ENCODE measurements around the gene GPR160.

Gene GPR160

DNA sequence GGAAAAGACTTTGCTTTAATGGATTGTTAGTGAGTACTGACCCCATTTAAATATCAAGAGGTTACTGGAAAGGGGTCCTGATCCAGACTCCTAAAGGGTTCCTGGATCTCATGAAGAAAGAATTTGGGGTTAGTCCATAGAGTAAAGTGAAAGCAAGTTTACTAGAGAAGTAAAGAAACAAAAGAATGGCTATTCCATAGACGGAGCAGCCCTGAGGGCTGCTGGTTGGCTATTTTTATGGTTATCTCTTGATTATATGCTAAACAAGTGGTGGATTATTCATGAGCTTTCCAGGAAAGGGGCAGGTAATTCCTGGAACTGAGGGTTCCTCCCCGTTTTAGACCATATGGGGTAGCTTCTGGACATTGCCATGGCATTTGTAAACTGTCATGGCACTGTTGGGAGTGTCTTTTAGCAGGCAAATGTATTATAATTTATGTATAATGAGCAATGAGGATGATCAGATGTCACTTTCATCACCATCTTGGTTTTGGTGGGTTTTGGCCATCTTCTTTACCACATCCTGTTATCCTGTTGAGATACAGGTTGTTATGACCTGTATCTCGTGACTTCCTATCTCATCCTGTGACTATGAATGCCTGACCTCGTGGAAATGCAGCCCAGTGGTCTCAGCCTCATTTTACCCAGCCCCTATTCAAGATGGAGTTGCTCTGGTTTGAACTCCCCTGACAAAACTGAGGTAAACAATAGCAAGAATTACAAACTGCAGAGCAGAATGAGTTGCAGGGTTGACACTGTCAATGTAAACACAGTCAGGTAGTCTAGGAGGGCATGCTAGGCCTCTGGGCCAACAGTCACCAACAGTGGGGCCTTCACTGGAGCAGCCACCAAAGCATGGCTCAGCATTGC is 10.3 kb upstream of the GPR160 start:
- DNase-seq (ENCODE audit: low read depth) = no peak

DNA sequence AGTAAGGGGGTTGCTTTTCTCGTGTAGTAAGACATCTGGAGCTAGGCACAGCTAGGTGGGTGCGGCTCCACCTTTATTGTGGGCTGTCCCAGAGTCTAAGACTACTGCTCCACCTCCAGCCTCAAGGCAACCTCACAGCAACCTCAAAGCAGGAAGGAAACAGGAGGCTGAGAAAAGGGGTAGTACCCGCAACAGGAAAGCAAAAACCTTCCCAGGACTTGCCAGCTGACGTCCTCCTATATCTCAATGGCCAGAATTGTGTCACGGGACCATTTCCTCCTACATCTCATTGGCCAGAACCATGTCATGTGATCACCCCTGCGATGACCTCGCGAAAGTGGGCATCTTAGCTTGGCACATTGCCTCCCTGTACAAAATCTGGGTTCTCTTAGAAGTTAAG is 4.3 kb upstream of the GPR160 start:
- DNase-seq (ENCODE audit: low read depth) = no peak

DNA sequence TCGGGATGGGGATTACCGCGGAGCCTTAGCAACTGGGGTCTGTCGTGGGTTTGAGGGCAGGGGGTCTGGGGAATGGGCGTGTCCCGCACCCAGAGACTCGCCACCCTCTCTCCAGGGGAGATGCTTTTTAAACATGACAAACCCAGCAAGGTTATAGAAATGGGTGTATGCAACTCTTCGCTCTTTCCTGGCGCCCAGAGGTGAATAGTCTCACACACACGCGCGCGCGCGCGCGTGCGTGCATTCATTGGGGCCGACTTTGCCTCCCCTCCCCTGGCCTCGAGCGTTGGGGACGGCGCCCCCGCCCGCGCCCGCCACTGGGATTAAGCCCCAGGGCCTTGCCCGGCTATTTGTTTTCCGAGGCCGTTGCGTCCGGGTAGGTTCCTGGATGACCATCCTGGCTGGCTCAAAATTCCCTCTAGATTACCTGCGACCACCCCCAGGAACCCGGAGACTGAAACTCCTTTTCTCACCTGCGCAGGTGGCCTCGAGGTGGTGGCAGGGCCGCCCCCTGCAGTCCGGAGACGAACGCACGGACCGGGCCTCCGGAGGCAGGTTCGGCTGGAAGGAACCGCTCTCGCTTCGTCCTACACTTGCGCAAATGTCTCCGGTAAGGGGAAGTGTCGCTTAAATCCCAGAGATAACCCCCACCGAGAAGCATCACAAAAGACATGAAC is 777 bp downstream of the GPR160 start:
- DNase-seq (ENCODE audit: low read depth) = no peak

DNA sequence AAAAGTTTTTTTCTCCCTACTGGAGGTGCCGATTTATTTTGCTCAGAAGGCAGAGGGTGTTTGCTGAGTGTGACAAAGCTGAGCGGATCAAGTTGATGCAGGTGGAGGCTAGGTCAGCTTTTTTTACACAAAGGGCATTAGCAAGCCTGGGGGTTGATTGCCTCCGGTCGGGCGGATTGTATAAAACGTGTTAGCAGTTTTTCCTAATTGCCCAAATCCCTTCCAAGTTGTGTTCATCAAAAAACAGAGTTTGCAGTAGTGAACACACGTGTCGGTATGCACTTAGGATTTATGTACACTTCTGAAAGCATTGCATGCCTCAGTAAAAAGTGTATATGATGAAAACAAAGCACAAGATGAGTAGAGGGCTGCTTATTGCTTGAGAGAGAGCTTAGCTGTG is 2.6 kb downstream of the GPR160 start:
- DNase-seq (ENCODE audit: low read depth) = no peak

DNA sequence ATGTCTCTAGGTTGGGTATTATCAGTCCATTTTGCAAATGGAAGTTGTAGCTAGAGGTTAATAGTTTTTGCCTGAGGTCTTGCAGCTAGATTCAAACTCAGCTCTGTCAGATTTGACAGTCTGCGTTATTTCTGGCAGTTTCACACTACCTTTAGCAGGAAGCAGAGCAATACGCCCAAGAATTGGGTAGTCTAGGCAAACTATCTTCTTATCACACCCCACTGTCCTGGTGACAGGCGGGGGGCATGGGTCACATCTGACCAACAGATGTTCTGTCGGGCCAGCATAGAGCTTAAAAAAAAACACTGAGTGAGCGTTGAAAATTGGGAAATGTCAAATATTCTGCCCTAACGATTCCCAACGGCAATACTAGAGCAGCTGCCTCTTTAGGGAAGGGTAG is 5.7 kb downstream of the GPR160 start:
- no peak for DNase-seq (ENCODE audit: low read depth)

DNA sequence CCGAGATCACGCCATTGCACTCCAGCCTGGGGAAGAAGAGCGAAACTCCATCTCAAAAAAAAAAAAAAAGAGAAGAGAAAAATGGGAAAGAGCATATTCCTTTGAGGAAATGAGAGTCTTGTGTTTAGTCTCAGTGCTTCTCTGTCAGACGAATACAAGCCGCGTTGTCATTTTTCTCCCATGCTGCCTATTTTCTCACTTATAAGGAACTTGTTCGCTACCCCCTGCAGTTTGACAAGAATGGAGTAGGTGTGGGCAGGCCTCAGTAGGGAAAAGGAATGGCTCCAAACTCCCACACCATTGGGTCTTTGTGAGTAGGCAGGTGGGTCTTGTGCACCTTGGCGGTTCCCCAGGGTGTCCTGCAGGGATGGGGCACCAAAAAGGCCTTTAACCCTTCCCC is 6.5 kb downstream of the GPR160 start:
- no peak for DNase-seq (ENCODE audit: low read depth)

DNA sequence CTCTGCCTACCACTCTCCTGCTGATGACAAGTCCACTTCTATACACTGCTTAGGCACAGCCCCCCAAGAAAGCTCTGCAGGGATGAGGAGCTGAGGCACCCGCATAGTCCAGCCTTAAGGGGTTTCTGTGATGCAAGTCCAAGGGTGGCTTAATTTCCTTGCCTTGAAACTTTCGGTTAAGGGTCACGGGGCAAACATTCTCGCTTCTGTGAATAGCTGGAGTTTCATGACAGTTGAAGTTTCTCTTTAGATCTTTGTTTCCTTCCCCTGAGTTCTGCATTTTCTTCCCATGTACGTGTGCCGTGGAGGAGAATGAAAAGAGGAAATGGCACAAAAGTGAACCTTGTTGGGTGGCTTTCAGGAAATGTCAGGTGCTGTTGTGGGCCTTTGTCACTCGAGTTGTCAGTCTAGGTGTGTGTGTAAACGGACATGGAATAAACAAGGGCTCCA is 7.0 kb downstream of the GPR160 start:
- no peak for DNase-seq (ENCODE audit: low read depth)

DNA sequence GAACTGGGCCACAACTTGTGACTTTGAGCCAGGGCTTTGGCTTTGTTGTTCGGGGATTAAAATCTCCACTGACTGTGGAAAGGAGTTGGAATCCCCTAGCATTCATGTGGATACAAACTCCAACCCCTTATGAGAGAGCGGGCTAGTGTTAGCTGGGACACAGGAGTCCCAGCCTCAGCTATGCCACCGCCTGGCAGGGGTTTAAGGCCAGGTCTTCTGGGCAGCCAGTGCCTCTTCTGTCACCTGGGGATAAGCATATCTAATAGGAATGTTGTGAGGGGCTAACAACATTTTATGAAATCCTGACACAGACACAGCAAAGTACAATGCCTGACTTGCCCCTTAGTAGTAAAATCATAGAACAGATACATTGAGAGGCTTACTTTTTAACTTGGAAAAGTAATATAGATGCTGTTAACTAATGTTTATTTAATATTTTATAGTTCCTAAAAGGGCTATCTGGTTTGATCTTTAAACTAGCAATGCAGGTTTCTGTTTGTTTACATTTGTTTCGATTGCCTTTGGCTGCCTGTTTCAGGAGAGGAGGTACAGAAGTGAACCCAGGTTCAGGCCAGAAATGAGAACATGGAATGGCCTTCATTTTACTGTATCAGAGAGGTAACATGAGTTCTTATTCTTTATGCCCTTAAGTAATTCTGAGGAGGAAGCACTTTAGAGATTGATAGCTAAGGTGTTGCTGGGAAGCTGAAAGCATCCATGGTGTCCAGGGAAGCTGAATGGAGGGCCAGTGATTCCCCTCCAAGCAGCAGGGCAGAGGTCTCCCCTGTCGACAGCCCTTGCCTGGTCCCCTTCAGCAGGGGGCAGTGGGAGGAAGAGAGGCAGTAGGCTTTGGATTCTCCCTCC is 8.7 kb downstream of the GPR160 start:
- no peak for DNase-seq (ENCODE audit: low read depth)

DNA sequence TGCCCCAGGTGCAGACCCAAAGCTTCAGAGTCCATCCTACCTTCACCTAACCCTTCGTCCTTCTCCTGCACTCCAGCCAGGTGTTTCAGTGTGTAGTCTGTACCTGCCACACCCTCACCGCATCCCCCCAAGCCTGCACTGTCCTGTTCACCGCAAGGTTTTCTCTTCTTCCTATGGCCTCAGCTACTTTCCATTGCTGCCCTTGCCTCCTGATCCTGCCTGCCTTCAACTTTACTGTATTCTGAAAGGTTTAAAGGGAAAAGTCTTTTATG is 9.3 kb downstream of the GPR160 start:
- DNase-seq (ENCODE audit: low read depth) = no peak

DNA sequence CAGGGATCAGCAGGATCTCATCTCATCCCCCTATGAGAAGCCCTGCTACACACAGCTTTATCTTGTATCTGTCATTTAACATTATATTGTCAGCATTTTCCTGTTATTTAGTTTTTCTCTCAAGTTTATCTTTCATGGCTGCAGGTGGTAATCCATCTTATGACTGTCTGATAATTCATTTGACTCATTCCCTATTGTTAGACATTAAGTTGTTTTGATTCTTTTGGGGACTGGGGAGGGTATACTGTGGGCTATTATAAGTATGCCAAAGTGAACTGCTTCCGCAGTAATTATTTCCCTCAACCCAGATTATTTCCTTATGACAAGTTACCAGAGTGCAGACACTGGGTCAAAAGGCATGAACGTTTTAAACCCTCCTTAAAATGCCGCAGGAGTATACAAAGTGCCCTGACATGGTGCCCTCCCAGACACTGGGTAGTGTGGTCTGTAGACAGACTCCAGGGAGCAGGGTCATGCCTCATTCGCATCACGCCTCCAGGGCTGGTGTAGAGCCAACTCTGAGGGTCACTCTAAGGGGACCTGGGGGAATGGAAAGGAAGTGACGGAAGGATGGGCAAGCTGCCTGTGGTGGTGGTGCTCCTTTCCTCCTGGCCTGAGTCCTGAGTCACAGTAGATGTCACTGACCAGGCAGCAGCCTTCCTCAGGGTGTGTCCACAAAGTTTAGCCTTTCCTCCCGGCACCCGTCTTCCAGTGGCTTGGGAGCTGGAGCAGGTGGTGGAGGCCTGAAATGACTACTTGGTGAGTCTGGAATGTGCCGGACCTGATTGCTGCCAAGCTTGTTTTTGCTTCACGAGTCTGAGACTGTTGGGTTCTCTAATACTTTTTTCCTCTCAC is 11.6 kb downstream of the GPR160 start:
- no peak for DNase-seq (ENCODE audit: low read depth)

DNA sequence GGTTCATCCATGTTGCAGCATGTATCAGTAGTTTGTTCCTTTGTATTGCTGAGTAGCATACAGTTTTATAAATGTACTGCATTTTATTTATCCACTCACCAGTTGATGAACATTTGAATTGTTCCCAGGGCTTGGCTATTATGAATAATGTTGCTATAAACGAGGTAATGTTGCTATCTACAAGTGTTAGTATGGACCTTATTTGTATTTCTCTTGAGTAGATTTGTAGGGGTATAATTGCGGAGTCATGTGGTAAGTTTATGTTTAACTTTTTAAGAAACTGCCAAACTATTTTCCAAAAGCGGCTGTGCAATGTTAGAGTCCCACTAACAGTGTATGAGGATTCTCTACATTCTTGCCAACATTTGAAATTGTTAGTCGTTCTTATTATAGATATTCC is 13.0 kb downstream of the GPR160 start:
- DNase-seq (ENCODE audit: low read depth) = no peak

DNA sequence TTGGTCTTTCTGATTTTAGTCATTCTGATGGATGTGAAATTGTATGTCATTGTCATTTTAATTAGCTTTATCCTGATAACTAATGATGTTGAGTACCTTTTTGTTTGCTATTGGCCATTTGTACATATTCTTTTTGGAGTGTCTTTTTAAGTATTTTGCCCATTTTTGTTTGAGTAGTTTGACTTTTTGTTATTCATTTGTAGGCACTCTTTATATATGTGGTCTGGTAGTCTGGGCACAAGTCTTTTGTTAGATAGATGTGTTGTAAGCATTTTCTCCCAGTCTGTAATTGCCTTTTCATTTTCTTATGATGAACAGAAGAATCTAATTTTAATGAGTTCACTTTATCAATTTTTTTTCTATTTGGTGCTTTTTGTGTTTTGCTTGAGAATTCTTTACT is 14.6 kb downstream of the GPR160 start:
- DNase-seq (ENCODE audit: low read depth) = no peak

DNA sequence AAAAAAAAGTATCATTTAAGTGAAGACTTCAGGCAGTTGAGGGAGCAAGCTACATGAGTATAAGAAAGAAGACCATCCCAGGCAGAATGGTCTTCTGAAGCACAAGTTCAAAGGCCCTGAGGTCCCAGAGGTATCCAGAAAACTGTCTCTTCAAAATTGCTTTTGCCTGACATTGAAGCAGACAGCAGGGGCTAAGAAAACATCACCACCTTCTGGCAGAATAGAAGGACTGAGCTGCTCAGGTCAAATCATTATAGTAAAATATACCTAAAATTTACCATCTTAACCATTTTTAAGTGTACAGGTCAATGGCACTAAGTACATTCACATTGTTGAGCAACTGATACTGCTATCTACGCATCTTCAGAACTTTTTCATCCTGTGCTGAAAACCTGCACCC is 16.4 kb downstream of the GPR160 start:
- no peak for DNase-seq (ENCODE audit: low read depth)

DNA sequence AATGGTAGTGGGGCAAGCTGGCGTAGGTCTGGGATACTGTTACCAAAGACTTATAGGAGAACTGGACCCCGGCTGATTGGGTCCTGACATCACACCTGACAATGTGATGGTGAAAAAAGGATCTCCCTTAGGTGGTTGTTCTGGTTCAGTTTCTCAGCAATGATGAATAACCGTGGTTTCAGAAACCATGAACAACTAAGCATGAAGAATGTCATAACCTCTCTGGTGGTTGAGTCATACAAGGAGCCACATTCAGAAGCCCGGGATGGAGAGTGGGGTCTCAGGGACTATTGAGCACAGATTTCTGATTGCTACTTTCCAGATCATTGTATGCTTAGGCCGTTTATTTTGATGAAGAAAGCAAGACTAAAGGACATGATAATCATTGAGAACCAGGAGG is 17.4 kb downstream of the GPR160 start:
- no peak for DNase-seq (ENCODE audit: low read depth)

DNA sequence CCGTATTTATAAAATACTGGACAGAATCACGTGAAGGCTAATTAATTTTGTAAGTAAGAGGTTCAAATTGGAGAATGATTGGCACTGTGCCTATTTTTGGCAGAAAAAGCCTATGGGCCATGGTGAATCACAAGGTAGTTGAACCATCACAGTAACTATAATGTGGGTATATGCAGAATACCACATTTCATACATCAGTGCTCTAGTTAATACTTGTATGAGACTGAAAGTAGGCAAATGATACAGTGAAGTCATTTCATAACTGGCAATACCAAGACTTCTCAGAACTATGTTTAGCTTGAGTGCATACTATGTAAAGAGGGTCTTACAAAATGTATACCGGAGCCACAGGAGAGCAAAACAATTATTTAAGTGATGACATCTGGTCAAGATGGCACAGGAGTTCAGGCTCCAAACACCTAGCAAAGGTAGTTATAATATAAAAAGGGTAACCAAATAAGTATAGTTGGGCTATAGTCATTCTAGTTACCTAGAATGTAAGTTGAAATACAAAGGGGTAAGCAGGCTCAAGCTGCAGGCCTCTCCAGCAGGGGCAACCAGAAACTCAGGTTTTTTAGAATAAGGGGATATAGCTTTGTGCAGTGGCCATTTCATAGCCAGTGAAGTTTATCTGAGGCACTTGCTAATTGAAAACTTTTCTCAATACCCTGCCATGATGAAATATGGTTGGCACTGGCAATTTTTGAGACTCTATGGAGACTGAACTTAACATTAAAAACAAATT is 19.1 kb downstream of the GPR160 start:
- no peak for DNase-seq (ENCODE audit: low read depth)

DNA sequence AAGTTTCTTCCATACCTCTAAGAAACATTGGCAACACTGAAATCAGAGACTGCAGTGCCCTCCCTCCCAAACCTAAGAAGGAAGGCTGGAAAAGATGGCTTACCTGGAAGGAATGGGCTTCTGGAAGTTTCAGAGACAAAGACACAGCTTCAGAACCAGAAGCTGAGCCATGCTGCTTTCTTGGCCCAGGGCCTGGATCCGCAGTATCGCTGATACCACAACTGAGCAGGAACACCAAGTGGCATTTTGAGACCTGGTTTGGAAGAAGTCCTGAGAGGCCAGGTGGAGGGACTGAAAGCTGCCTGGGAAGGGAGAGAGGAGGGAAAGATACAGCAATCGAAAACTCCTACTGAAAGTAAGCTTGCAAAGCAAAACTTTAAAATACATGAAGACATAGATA is 19.8 kb downstream of the GPR160 start:
- DNase-seq (ENCODE audit: low read depth) = no peak

DNA sequence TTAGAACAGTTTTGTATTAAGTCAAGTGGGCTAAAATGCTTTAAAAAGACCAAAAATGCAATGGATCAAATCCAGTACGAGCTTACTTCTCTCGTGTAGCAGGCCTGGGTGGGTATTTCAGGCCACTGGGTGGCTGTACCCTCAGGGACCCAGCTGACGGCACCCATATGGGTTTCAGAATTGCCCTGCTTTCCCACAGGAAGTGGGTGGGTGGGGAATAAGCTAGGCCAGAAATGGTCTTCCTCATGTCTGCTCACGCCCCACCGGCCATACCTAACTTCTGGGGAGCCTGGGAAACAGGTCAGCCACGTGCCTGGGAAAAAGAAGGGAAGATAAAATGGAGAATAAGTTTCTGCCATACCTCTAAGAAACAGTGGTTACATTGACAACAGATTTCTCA is 20.3 kb downstream of the GPR160 start:
- DNase-seq (ENCODE audit: low read depth) = no peak

DNA sequence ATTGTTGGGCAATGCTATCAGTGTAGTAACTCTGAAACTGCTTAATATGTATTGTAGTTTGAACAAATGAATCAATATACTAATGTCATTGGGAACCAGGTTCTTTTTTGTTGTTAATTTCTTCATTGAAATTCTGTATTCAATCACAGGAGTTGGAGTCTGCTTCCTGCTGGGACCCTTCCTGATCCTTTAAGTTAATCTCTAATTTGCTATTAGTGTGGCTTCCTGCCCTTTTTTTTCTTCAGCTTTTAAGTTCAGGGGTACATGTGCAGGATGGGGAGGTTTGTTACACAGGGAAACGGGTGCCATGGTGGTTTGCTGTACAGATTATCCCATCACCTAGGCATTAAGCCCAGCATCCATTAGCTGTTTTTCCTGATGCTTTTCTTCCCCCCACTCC is 21.7 kb downstream of the GPR160 start:
- DNase-seq (ENCODE audit: low read depth) = no peak

DNA sequence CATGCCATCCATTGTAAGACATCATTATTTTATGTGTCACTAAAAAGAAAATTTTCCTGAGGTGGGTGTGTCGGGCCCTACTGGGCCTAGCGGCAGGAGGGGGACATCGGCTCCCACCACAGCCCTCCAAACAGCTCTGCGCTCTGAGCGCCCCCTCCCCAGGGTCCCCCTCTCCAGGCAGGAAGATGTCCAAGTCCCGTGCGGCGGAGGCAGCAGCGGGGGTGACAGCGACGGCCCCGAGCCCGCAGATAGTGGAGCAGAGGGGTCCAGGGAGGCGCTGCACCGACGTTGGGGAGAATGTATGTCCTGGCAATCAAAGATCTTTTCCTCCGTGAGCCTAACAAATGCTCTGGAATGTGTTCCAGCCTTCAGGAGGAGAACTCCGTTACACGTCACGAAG is 24.3 kb downstream of the GPR160 start:
- DNase-seq (ENCODE audit: low read depth) = no peak

DNA sequence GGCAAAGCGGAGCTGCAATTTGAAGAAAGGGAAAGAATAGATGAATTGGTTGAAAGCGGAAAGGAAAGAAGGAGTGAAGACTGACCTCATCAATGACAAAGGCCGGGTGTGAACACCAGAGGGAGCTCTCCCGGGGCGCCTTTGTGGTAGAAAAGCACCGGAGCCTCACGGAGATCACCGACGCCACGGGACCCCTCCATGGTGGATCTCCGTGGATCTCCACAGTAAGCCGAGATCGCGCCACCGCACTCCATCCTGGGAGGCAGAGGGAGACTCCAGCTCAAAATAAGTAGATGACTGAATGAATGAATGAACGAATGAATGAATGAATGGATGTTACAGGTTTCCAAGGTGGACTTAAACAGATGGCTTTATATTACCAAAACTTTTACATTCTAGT is 25.0 kb downstream of the GPR160 start:
- DNase-seq (ENCODE audit: low read depth) = no peak

DNA sequence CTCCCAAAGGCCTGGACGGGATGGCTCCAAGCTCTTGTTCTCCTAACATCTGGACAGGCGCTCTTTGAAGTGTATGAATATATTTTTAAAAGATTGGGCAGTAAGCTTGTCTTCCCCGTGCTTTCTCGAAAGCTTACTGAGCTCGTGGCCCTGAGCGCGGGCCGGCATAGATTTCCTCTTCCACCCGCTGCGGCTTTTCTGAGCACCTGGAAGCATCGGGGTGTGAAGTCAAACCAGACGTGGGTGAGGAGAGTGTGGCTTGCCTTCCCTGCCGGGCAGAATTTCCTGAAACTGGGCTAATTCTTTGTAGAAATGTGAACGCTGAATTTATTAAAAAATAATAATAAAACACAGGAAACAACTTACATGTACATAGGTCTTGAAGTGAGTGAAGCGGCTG is 25.9 kb downstream of the GPR160 start:
- DNase-seq (ENCODE audit: low read depth) = no peak
